Thyroid gland (tissue), 4 donors: Measurements from ENCODE around the gene FRMD4B. TPM values are rescaled to one million over a fixed set of nuclear protein-coding genes. Genes with fewer than 3 reads are reported as not detected.

Experiments used
- DNase-seq, 2 donors: peaks; one replicate each; pipeline ENCODE4 v3.0.0-alpha.2; 2019
- H3K27ac ChIP-seq, 3 donors: fragments of 200-600 bp; sonication (generic); 1 replicate in 2 of 3; 2 replicates in 1 of 3; pipeline ENCODE4 v1.5.1; 2016 to 2019; ENCODE audit warnings: mild to moderate bottlenecking in 1 of 3, moderate library complexity in 1 of 3
- H3K27me3 ChIP-seq: fragments of 200-600 bp; sonication (generic); one replicate; pipeline ENCODE4 v1.5.1; 2019
- H3K36me3 ChIP-seq, 2 donors: fragments of 200-600 bp; sonication (generic); one replicate each; pipeline ENCODE4 v1.5.1; 2016 to 2019
- H3K4me1 ChIP-seq, 2 donors: fragments of 200-600 bp; sonication (generic); one replicate each; pipeline ENCODE4 v1.5.1; 2017 to 2019
- H3K4me3 ChIP-seq, 3 donors: fragments of 200-600 bp; sonication (generic); replicated peaks in 1 of 3; 1 replicate in 2 of 3; 2 replicates in 1 of 3; pipeline ENCODE4 v1.5.1; 2016; ENCODE audit warnings: mild to moderate bottlenecking in 1 of 3
- H3K9me3 ChIP-seq: fragments of 200-600 bp; sonication (generic); one replicate; pipeline ENCODE4 v1.5.1; 2017
- CTCF ChIP-seq, 6 experiments: fragments of 200-600 bp in 3 of 6; fragments of 450-650 bp in 3 of 6; sonication (generic) in 3 of 6; IDR thresholded peaks; one replicate each; pipeline ENCODE4 v1.5.1; 2016 to 2019; ENCODE audit warnings: antibody characterized with exemption in 6 of 6, mild to moderate bottlenecking in 2 of 6, inconsistent platforms in 1 of 6, moderate library complexity in 1 of 6
- POLR2A ChIP-seq, 2 donors: fragments of 450-650 bp; IDR thresholded peaks; one replicate each; pipeline ENCODE4 v1.6.1; 2017; ENCODE audit warnings: antibody characterized with exemption in 2 of 2, mild to moderate bottlenecking in 2 of 2, moderate library complexity in 1 of 2
- WGBS, 2 donors: methylation state at CpG; one replicate each; pipeline ENCODE4 v1.1.5; 2017; 5-methylcytosine and 5-hydroxymethylcytosine counted together
- intact Hi-C: fragments of 100-400 bp; cut with DNase I; formaldehyde crosslinking; loops from one replicate; pipeline ENCODE4 v1.15.1; 2023
- total RNA-seq, 4 donors: library from RNA; depleted of rRNA; stranded (reverse); fragments of >200 nt; gene quantifications; one replicate each; pipeline ENCODE4 v1.2.3, GENCODE V29; 2016

FRMD4B gene
- total RNA-seq, 4 donors from 2014 or later: 109 to 224 (median 161) TPM

DNA sequence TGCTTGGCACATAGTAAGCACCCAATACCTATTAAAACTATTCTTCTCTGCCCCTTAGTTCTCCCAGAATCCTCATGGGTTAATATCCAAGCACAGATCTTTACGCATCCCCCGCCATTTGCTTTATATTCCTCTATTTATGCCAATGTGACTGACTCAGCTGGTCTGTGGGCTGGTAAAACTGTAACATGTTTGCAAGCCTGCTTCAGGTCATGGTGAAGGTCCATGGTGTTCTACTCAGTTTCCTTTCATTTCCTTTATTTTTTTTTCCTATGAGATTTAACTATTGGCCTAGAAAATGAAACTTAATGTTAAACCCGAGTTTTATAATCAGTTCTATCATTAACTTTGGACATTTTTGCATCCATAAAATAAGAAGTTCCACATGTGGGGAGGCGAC, 47.0 kb downstream of the FRMD4B start:
- 83 to 88% methylated on average over 4 of the region's 4 CpGs for WGBS, 2 donors
- Histone ChIP-seq H3K36me3 (no peaks in the 10 kb centered on the region), H3K9me3 (no peaks in the 10 kb centered on the region), H3K4me3 (no peak overlapping the region), H3K27me3 (no peaks in the 10 kb centered on the region), H3K4me1 (peaks cover 10 to 25% of the 10 kb centered on the region in 2 donors), H3K27ac (no peak overlapping the region)
- DNase-seq: no peak
- intact Hi-C loops: no loop called here
- TF ChIP-seq POLR2A (IDR thresholded peaks at IDR 0.05): no peak
- no peak for TF ChIP-seq CTCF (IDR thresholded peaks at IDR 0.05)

- Histone ChIP-seq H3K36me3 (no peaks in the 10 kb centered on the region), H3K27me3 (no peaks in the 10 kb centered on the region), H3K9me3 (no peaks in the 10 kb centered on the region), H3K4me1 (peaks cover 10 to 36% of the 10 kb centered on the region in 2 donors), H3K4me3 (no peak overlapping the region), H3K27ac (no peak overlapping the region)
- DNase-seq: no peak
- TF ChIP-seq CTCF (IDR thresholded peaks at IDR 0.05) (no peak), POLR2A (IDR thresholded peaks at IDR 0.05) (no peak)
- intact Hi-C loops: no loop called here
- 61 to 74% methylated on average over 2 of the region's 2 CpGs for WGBS, 2 donors
Measured at GRCh38 chr3:69332934-69333333, 53.0 kb downstream of the FRMD4B start.

DNA sequence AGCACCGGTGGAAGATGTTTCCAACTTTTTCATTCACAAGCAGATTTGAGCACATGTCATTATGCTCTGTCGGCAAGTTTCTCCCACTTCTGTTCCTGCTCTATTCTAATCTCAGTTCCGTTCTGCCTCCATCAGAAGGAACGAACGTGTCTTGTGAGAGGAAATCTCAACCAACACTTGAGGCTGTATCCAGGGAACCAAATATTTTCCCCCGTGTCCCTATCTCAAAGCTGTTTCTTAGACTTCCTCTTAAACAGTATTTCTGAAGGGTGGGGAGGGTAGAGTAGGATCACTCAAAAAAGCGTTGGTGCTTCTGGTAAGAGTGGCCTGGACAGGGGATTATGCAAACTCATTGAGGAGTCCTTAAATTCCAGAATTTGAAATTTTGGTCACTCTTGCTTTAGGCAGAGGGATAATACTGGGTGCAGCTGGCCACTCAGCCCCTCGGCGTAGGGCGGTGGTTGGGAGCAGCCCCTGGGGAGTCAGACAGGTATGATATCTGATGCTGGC, 54.9 kb downstream of the FRMD4B start:
- H3K4me1 ChIP-seq: peaks cover 10 to 49% of the 10 kb centered on the region in 2 donors
- no peak for TF ChIP-seq CTCF (IDR thresholded peaks at IDR 0.05)
- TF ChIP-seq POLR2A (IDR thresholded peaks at IDR 0.05): no peak
- H3K4me3 ChIP-seq: no peak overlapping the region
- H3K9me3 ChIP-seq: no peaks in the 10 kb centered on the region
- 28 to 34% methylated on average over 10 of the region's 10 CpGs for WGBS, 2 donors
- intact Hi-C loops: no loop called here
- DNase-seq: peak; percentile 46 to 49
- no peaks in the 10 kb centered on the region for H3K36me3 ChIP-seq
- peak overlapping the region; percentile 35 to 54 (median 51) for H3K27ac ChIP-seq
- no peaks in the 10 kb centered on the region for H3K27me3 ChIP-seq

GRCh38 chr3:69329892-69330291, 56.0 kb downstream of the FRMD4B start:
- H3K27me3 ChIP-seq: no peaks in the 10 kb centered on the region
- peaks cover 16 to 50% of the 10 kb centered on the region in 2 donors for H3K4me1 ChIP-seq
- 79 to 97% methylated on average over 1 of the region's 1 CpG for WGBS, 2 donors
- TF ChIP-seq POLR2A (IDR thresholded peaks at IDR 0.05): no peak
- H3K9me3 ChIP-seq: no peaks in the 10 kb centered on the region
- no peaks in the 10 kb centered on the region for H3K36me3 ChIP-seq
- H3K27ac ChIP-seq: no peak overlapping the region
- intact Hi-C loops: no loop called here
- H3K4me3 ChIP-seq: no peak overlapping the region
- no peak for DNase-seq

DNA sequence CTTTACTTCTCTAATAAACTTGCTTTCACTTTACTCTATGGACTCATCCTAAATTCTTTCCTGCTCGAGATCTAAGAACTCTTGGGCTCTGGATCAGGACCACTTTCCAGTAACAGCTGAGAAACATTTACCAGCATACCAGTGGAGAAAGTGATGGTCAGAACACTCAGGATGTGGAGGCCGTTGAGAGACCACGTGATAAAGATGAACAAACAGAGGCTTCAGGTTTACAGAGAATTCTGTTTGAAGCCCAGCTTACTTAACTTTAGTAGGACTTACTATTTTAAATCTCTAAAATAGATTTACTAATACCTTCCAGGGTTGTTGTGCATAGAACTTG, 57.0 kb downstream of the FRMD4B start:
- 61 to 77% methylated on average over 3 of the region's 3 CpGs for WGBS, 2 donors
- Histone ChIP-seq H3K9me3 (no peaks in the 10 kb centered on the region), H3K36me3 (no peaks in the 10 kb centered on the region), H3K27me3 (no peaks in the 10 kb centered on the region), H3K27ac (peak overlapping the region in 1 of 3 donors; percentile 18), H3K4me3 (no peak overlapping the region), H3K4me1 (peaks cover 12 to 50% of the 10 kb centered on the region in 2 donors)
- intact Hi-C loops: no loop called here
- no peak for DNase-seq
- TF ChIP-seq CTCF (IDR thresholded peaks at IDR 0.05) (no peak), POLR2A (IDR thresholded peaks at IDR 0.05) (no peak)
